ENCODE results near the gene ASB16. TPM values are rescaled to one million over a fixed set of nuclear protein-coding genes. Genes with fewer than 3 reads are reported as not detected.
"Not testable (repeated sequence)": the region's sequence is repeated elsewhere in the genome, so short reads cannot be mapped to it uniquely, and the experiment has no call there.

The ASB16 gene
- total and polyA plus RNA-seq, 10 of the 15 experiments (the other 5 are each of a cell fraction or from before 2014, with no cell fraction given) = 0.07 to 1.1 (median 0.44) TPM; not detected in 5

DNA sequence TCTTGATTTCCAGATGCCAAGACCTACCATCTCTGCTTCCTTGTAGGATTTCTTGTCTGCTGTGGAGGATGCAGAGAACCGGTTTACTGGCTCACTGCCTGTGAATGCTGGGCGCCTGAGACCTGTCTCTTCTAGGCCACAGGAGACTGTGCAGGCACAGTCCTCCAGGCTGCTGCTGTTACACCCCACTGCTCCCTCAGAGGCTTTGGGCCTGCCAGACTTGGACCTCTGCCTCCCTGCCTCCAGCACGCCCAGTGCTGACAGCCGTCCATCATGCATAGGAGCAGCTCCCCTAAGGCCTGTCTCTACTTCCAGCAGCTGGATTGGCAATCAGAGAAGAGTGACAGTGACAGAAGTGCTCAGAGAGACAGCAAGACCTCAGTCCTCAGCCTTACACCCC lies 22.7 kb upstream of the ASB16 start (continued):
- TF ChIP-seq RAD51 (IDR thresholded peaks at IDR 0.05) = no peak
- TF ChIP-seq SMAD1 (IDR thresholded peaks at IDR 0.05; ENCODE audit: low read depth, partially characterized antibody) = no peak
- TF ChIP-seq, protein P1, sequence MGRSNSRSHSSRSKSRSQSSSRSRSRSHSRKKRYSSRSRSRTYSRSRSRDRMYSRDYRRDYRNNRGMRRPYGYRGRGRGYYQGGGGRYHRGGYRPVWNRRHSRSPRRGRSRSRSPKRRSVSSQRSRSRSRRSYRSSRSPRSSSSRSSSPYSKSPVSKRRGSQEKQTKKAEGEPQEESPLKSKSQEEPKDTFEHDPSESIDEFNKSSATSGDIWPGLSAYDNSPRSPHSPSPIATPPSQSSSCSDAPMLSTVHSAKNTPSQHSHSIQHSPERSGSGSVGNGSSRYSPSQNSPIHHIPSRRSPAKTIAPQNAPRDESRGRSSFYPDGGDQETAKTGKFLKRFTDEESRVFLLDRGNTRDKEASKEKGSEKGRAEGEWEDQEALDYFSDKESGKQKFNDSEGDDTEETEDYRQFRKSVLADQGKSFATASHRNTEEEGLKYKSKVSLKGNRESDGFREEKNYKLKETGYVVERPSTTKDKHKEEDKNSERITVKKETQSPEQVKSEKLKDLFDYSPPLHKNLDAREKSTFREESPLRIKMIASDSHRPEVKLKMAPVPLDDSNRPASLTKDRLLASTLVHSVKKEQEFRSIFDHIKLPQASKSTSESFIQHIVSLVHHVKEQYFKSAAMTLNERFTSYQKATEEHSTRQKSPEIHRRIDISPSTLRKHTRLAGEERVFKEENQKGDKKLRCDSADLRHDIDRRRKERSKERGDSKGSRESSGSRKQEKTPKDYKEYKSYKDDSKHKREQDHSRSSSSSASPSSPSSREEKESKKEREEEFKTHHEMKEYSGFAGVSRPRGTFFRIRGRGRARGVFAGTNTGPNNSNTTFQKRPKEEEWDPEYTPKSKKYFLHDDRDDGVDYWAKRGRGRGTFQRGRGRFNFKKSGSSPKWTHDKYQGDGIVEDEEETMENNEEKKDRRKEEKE (IDR thresholded peaks at IDR 0.05) = no peak
- no peak for TF ChIP-seq HCFC1 (IDR thresholded peaks at IDR 0.05; ENCODE audit: low read length)
- no peak for TF ChIP-seq POLR2AphosphoS5 (IDR thresholded peaks at IDR 0.05; ENCODE audit: low read length)

DNA sequence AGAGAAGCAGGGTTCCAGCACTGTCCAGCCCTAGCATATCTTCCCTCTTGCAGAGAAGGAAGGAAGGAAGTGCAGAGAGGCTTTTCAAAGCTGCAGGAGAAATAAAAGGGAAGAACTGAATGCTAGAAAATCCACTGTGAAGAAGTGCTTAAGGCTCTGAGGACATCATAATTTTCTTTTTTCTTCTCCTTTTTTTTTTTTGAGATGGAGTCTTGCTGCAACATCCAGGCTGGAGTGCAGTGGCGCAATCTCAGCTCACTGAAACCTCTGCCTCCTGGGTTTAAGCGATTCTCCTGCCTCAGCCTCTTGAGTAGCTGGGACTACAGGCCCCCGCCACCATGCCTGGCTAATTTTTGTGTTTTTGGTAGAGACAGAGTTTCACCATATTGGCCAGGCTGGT lies 21.4 kb upstream of the ASB16 start:
- intact Hi-C loops (cut with micrococcal nuclease; ENCODE audit: unreplicated experiment) = not testable (repeated sequence)

More for the DNA sequence above, 21.4 kb upstream of the ASB16 start:
- H4K20me1 ChIP-seq (ENCODE audit: control insufficient read depth, insufficient read depth); DNase-seq (ENCODE audit: low read depth, low spot score); H3K4me3 ChIP-seq; H3K4me1 ChIP-seq (ENCODE audit: control insufficient read depth, insufficient read depth, low read length); H3K79me2 ChIP-seq (ENCODE audit: control insufficient read depth, insufficient read depth, low read length); H3K4me2 ChIP-seq (ENCODE audit: control insufficient read depth, insufficient read depth); H3K27ac ChIP-seq (ENCODE audit: control insufficient read depth, insufficient read depth); H3K9ac ChIP-seq (ENCODE audit: control insufficient read depth, insufficient read depth, low read length); H3K27me3 ChIP-seq (replicated peaks in 1 of 2; ENCODE audit: control insufficient read depth in 2 of 2, insufficient read depth in 2 of 2, low read length in 1 of 2); H2AFZ ChIP-seq (ENCODE audit: control insufficient read depth, low read depth, low read length); BruUV-seq (replicated peaks); FAIRE-seq; H3K9me3 ChIP-seq (replicated peaks; ENCODE audit: control insufficient read depth, insufficient read depth, low read length); in situ Hi-C loops (cut with MboI); ATAC-seq; RAD21 ChIA-PET (ENCODE audit: unreplicated experiment); POLR2A ChIA-PET: not testable (repeated sequence)
- SMC1A ChIA-PET (ENCODE audit: uncharacterized antibody, unreplicated experiment) = interaction anchor here (0.9 to 2.5 kb wide), 3 partner anchors 19 to 61 kb away, joined by 3 to 8 read pairs (median 5); no protein-coding TSS in a partner anchor
- CTCF ChIA-PET = interaction anchor here (1.2 to 3.8 kb wide), 3 partner anchors 19 to 50 kb away, joined by 3 to 11 read pairs (median 3); no protein-coding TSS in a partner anchor
- peaks cover 11 to 18% of the 10 kb centered on the region in 2 experiments for H3K36me3 ChIP-seq (ENCODE audit: control insufficient read depth in 2 of 2, insufficient read depth in 2 of 2, low read length in 1 of 2)
- 100% methylated on average over 2 of the region's 3 CpGs for WGBS (ENCODE audit: insufficient coverage, insufficient replicate concordance, low lambda C conversion rate, missing lambda C conversion rate)
